Measurements from ENCODE around the gene REV3L. TPM values are rescaled to one million over a fixed set of nuclear protein-coding genes. Genes with fewer than 3 reads are reported as not detected.

Gene REV3L
- total RNA-seq, 1 experiment from 2014 or later, result 5.3 TPM

DNA sequence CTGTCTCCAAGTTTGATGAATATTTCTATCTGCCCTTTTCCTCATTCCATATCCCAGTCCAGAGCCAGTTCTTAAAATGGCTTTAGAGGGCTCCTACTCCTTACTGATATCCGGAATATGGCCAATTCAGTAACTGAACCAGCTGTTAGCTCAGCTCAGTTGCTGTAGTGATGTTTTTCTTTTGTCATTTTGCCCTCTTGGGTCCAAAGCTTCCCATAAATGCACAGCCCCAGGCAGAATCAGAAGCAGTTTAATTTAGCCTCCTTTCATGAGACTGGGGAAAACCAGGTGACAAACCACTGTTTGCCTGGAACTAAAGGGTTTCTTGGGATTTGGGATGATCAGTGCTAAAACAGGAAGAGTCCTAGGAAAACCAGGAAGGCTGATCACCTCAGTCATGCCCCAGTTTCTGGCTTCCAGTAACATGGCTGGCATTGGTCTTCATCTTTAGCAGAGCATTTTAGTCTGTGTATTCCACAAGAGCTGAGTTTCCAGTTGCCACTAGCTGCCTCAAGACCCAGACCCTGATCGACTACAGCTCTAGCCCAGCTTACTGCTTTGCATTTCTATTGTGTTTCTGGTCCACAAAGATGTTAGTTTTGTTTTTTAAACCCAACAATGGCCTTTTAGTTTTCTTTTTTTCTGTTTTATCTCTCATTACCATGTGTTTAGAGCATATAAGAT, 40.6 kb upstream of the REV3L start:
- TF ChIP-seq, protein P1, sequence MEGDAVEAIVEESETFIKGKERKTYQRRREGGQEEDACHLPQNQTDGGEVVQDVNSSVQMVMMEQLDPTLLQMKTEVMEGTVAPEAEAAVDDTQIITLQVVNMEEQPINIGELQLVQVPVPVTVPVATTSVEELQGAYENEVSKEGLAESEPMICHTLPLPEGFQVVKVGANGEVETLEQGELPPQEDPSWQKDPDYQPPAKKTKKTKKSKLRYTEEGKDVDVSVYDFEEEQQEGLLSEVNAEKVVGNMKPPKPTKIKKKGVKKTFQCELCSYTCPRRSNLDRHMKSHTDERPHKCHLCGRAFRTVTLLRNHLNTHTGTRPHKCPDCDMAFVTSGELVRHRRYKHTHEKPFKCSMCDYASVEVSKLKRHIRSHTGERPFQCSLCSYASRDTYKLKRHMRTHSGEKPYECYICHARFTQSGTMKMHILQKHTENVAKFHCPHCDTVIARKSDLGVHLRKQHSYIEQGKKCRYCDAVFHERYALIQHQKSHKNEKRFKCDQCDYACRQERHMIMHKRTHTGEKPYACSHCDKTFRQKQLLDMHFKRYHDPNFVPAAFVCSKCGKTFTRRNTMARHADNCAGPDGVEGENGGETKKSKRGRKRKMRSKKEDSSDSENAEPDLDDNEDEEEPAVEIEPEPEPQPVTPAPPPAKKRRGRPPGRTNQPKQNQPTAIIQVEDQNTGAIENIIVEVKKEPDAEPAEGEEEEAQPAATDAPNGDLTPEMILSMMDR (conservative IDR thresholded peaks at IDR 0.05), result no peak
- H4K8ac ChIP-seq (replicated peaks; ENCODE audit: insufficient read length, low read depth, low read length), result no peak overlapping the region
- H3T11ph ChIP-seq (ENCODE audit: low read length), result no peak overlapping the region
- Mint-ChIP-seq H3K27ac (peak overlapping the region; percentile 23 to 58 (median 40); a peak in 3 of 7 replicates), H3K4me1 (peaks cover 22 to 32% of the 10 kb centered on the region in 2 experiments), H3K9me3 (peaks cover 0 to 3% of the 10 kb centered on the region in 2 experiments; a peak in 1 of 5 replicates), H3K36me3 (ENCODE audit: insufficient read depth in 1 of 3, low read depth in 3 of 3) (no peaks in the 10 kb centered on the region; a peak in 2 of 7 replicates), H3K4me3 (no peak overlapping the region), H3K27me3 (ENCODE audit: low read depth) (no peaks in the 10 kb centered on the region)
- no peaks in the 10 kb centered on the region for H4K20me1 ChIP-seq (ENCODE audit: control insufficient read depth, insufficient read depth, insufficient read length)
- no peak overlapping the region for H2BK120ac ChIP-seq (ENCODE audit: low read depth, low read length, poor library complexity, severe bottlenecking)
- H4K91ac ChIP-seq (ENCODE audit: insufficient read length, low read depth, low read length), result no peak overlapping the region
- H3K9me3 ChIP-seq (ENCODE audit: control insufficient read depth, low read depth, low read length), result no peaks in the 10 kb centered on the region
- no peak for DNase-seq
- no peak overlapping the region for H2BK15ac ChIP-seq (ENCODE audit: low read depth, low read length)
- H3K79me2 ChIP-seq (ENCODE audit: insufficient read depth, low read length), result no peaks in the 10 kb centered on the region
- H3K14ac ChIP-seq (ENCODE audit: insufficient read depth, low read length), result no peak overlapping the region
- no peak overlapping the region for H4K5ac ChIP-seq (ENCODE audit: insufficient read length, low read depth, low read length)
- WGBS (ENCODE audit: extremely low coverage, insufficient read length, low lambda C conversion rate), result no CpG with 5 or more reads among the region's 2 CpGs
- no peaks in the 10 kb centered on the region for H3K23me2 ChIP-seq (ENCODE audit: insufficient read length, low read depth, low read length, poor library complexity, severe bottlenecking)
- no peak overlapping the region for H3K23ac ChIP-seq (ENCODE audit: insufficient read length, low read depth, low read length)
- H2BK5ac ChIP-seq (ENCODE audit: insufficient read length, low read length), result no peak overlapping the region
- H3K4me2 ChIP-seq (ENCODE audit: insufficient read depth, insufficient read length, low read length), result no peak overlapping the region
- no peak overlapping the region for H3K56ac ChIP-seq (ENCODE audit: insufficient read length, low read depth, low read length)
- no peak overlapping the region for H3K27ac ChIP-seq (ENCODE audit: insufficient read length, low read depth, low read length)
- H3K4ac ChIP-seq (ENCODE audit: low read depth, low read length), result no peak overlapping the region; the same call in 1 of the 2 replicates
- H3K4me1 ChIP-seq (ENCODE audit: insufficient read depth, low read length), result peaks cover 5% of the 10 kb centered on the region; the same call in 1 of the 2 replicates
- no peak overlapping the region for H2BK20ac ChIP-seq (ENCODE audit: low read depth, low read length, poor library complexity, severe bottlenecking)
- no peak overlapping the region for H3K18ac ChIP-seq (ENCODE audit: insufficient read length, low read depth, low read length)
- H3K27me3 ChIP-seq (ENCODE audit: insufficient read depth, low read length), result no peaks in the 10 kb centered on the region
- H3K79me1 ChIP-seq (ENCODE audit: insufficient read depth, low read depth, low read length, poor library complexity, severe bottlenecking), result no peaks in the 10 kb centered on the region
- H2BK12ac ChIP-seq (ENCODE audit: insufficient read length, low read depth, low read length), result no peak overlapping the region
- H2AK5ac ChIP-seq (ENCODE audit: insufficient read length, low read length), result no peak overlapping the region
- H3K9ac ChIP-seq (ENCODE audit: extremely low read depth, insufficient read length, low read length), result no peak overlapping the region
- no peak overlapping the region for H2AFZ ChIP-seq (ENCODE audit: low read length)

Measured in H9 (cell line).